ENCODE results near the gene COL5A1. TPM values are rescaled to one million over a fixed set of nuclear protein-coding genes. Genes with fewer than 3 reads are reported as not detected.

The COL5A1 gene
- total RNA-seq, 2 experiments from 2014 or later = 0.23 to 0.24 TPM

GRCh38 chr9:134726722-134727034, 85.1 kb downstream of the COL5A1 start:
- H3K27me3 Mint-ChIP-seq = peaks cover 15% of the 10 kb centered on the region
- no peak overlapping the region for H3K4me3 Mint-ChIP-seq
- no peaks in the 10 kb centered on the region for H3K9me3 Mint-ChIP-seq
- peaks cover 6% of the 10 kb centered on the region for H3K4me1 Mint-ChIP-seq
- DNase-seq = no peak
- no peak overlapping the region for H3K27ac Mint-ChIP-seq
- no peaks in the 10 kb centered on the region for H3K36me3 Mint-ChIP-seq

DNA sequence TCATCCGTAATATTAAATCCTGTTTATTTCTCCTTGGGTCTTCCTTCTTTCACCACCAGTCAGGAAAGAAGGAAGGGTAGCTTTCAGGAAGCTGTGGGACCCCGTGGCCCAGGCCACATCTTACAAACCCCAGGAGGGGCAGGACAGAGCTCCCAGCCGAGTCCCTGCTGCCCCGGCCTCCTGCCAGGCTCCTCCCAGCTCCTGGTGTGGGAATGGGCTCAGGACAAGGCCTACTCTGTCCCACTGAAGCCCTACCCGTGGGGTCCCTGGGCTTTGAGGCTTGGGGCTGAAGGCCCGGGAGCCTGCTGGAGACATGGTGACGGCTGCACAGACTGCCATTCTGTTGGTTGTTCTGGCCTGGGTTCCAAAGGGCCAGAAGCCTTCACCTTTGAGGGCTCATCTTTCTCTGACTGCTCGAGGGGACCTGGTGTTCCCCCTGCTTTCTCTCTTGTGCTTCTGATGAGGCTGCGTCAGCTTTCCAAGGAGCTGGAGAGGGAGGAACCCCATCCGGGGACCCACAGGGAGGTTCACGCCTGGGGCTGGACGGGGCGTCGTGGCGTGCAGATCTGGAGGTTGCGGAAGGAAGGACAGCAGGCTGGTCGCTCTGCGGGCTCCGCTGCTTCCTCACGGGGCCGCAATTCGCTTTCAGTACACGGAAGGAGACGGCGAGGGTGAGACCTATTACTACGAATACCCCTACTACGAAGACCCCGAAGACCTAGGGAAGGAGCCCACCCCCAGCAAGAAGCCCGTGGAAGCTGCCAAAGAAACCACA, 86.6 kb downstream of the COL5A1 start:
- no peak overlapping the region for H3K4me3 Mint-ChIP-seq
- H3K4me1 Mint-ChIP-seq = peaks cover 6% of the 10 kb centered on the region
- DNase-seq = no peak
- H3K27ac Mint-ChIP-seq = no peak overlapping the region
- H3K27me3 Mint-ChIP-seq = peaks cover 9% of the 10 kb centered on the region
- H3K9me3 Mint-ChIP-seq = no peaks in the 10 kb centered on the region
- no peaks in the 10 kb centered on the region for H3K36me3 Mint-ChIP-seq

DNA sequence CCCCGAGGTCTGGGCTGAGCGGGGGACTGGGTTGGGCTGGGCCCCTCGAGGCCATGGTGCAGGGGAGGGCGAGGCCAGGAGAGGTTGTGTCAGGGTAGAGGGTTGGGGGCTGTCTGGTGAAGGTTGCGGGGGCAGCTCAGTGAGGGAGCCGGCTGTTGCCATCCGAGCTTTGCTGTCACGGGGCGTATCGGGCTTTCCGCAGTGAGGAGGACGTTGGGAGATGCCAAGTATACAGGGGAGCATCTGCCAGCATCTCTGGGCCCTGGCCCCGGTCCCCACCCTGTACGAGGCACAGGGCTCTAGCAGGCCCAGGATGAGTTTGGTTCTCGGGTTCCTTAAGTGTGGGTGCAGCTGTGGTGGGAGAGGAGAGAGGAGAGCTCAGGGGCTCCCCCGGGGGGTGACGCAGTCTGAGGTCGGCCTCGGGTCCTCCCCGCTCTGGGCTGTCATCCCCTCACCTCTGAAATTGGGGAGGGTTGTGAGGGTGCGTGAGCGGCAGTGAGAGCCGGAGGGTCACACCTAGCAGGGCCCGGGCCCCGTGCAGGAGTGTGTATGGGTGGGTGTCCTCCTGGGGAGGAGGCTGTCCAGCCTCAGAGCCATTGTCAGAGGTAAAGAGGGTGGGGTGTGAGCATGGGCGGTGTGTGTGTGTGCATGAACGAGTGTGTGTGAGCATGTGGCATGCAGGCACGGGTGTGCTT, 87.3 kb downstream of the COL5A1 start:
- Mint-ChIP-seq H3K27me3 (peaks cover 6% of the 10 kb centered on the region), H3K36me3 (no peaks in the 10 kb centered on the region), H3K4me3 (no peak overlapping the region), H3K4me1 (peaks cover 6% of the 10 kb centered on the region), H3K27ac (no peak overlapping the region), H3K9me3 (no peaks in the 10 kb centered on the region)
- no peak for DNase-seq

DNA sequence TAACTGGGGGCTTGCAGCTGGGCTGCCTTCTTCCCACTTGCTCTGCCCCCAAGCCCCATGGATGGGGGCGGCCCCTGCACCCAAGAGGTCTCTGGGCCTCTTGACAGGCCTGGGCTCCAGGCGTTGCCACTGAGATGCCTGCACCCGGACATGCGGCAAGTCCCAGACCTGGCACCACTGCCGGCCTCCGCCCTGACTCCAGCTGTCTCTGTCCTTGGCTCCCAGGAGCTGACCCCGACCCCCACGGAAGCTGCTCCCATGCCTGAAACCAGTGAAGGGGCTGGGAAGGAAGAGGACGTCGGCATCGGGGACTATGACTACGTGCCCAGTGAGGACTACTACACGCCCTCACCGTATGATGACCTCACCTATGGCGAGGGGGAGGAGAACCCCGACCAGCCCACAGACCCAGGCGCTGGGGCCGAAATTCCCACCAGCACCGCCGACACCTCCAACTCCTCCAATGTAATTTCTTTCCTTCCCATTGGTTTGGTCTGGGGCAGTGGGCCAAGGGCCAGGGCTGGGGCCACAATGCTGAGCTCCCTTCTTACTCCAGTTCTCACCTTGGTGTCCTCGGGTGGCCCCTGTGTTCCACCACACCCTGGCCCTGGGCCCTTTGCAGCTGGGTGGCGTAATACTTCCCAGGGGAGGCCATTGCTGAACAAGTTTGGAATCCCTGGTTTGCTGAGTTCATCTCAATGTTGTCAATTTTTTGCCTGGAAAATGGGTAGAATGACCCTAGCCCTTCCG, 88.6 kb downstream of the COL5A1 start:
- no peak for DNase-seq
- no peaks in the 10 kb centered on the region for H3K9me3 Mint-ChIP-seq
- H3K36me3 Mint-ChIP-seq = no peaks in the 10 kb centered on the region
- no peak overlapping the region for H3K27ac Mint-ChIP-seq
- peaks cover under 1% of the 10 kb centered on the region for H3K27me3 Mint-ChIP-seq
- H3K4me1 Mint-ChIP-seq = peaks cover 6% of the 10 kb centered on the region
- no peak overlapping the region for H3K4me3 Mint-ChIP-seq

GRCh38 chr9:134730761-134731496, 89.3 kb downstream of the COL5A1 start:
- H3K9me3 Mint-ChIP-seq = no peaks in the 10 kb centered on the region
- no peak overlapping the region for H3K27ac Mint-ChIP-seq
- H3K4me1 Mint-ChIP-seq = no peaks in the 10 kb centered on the region
- DNase-seq = no peak
- no peaks in the 10 kb centered on the region for H3K36me3 Mint-ChIP-seq
- no peak overlapping the region for H3K4me3 Mint-ChIP-seq
- no peaks in the 10 kb centered on the region for H3K27me3 Mint-ChIP-seq

GRCh38 chr9:134731497-134732391, 90.1 kb downstream of the COL5A1 start:
- no peak for DNase-seq
- Mint-ChIP-seq H3K4me3 (no peak overlapping the region), H3K27me3 (no peaks in the 10 kb centered on the region), H3K9me3 (no peaks in the 10 kb centered on the region), H3K36me3 (no peaks in the 10 kb centered on the region), H3K4me1 (no peaks in the 10 kb centered on the region), H3K27ac (no peak overlapping the region)

- Mint-ChIP-seq H3K9me3 (no peaks in the 10 kb centered on the region), H3K4me3 (no peak overlapping the region), H3K27me3 (no peaks in the 10 kb centered on the region), H3K36me3 (no peaks in the 10 kb centered on the region), H3K4me1 (no peaks in the 10 kb centered on the region), H3K27ac (no peak overlapping the region)
- no peak for DNase-seq
These were observed 90.9 kb downstream of the COL5A1 start for GRCh38 chr9:134732392-134733110.

- Mint-ChIP-seq H3K27ac (no peak overlapping the region), H3K4me1 (no peaks in the 10 kb centered on the region), H3K27me3 (no peaks in the 10 kb centered on the region), H3K36me3 (no peaks in the 10 kb centered on the region), H3K4me3 (no peak overlapping the region), H3K9me3 (no peaks in the 10 kb centered on the region)
- DNase-seq = no peak
These were observed 92.1 kb downstream of the COL5A1 start for GRCh38 chr9:134733480-134734232.

GRCh38 chr9:134734270-134734669, 92.7 kb downstream of the COL5A1 start:
- no peaks in the 10 kb centered on the region for H3K4me1 Mint-ChIP-seq
- H3K36me3 Mint-ChIP-seq = no peaks in the 10 kb centered on the region

GRCh38 chr9:134735441-134736175, 94.0 kb downstream of the COL5A1 start:
- Mint-ChIP-seq H3K36me3 (no peaks in the 10 kb centered on the region), H3K27ac (no peak overlapping the region), H3K27me3 (peaks cover 5% of the 10 kb centered on the region), H3K4me1 (no peaks in the 10 kb centered on the region), H3K4me3 (no peak overlapping the region), H3K9me3 (no peaks in the 10 kb centered on the region)
- no peak for DNase-seq

More at GRCh38 chr9:134734270-134734669, 92.7 kb downstream of the COL5A1 start:
- Mint-ChIP-seq H3K9me3 (no peaks in the 10 kb centered on the region), H3K27me3 (peaks cover 3% of the 10 kb centered on the region), H3K27ac (no peak overlapping the region), H3K4me3 (no peak overlapping the region)
- DNase-seq = no peak

- DNase-seq = no peak
- peaks cover 5% of the 10 kb centered on the region for H3K27me3 Mint-ChIP-seq
- H3K27ac Mint-ChIP-seq = no peak overlapping the region
- H3K4me3 Mint-ChIP-seq = no peak overlapping the region
- H3K9me3 Mint-ChIP-seq = no peaks in the 10 kb centered on the region
- H3K36me3 Mint-ChIP-seq = no peaks in the 10 kb centered on the region
- H3K4me1 Mint-ChIP-seq = no peaks in the 10 kb centered on the region
These were observed 95.3 kb downstream of the COL5A1 start for GRCh38 chr9:134736791-134737497.

DNA sequence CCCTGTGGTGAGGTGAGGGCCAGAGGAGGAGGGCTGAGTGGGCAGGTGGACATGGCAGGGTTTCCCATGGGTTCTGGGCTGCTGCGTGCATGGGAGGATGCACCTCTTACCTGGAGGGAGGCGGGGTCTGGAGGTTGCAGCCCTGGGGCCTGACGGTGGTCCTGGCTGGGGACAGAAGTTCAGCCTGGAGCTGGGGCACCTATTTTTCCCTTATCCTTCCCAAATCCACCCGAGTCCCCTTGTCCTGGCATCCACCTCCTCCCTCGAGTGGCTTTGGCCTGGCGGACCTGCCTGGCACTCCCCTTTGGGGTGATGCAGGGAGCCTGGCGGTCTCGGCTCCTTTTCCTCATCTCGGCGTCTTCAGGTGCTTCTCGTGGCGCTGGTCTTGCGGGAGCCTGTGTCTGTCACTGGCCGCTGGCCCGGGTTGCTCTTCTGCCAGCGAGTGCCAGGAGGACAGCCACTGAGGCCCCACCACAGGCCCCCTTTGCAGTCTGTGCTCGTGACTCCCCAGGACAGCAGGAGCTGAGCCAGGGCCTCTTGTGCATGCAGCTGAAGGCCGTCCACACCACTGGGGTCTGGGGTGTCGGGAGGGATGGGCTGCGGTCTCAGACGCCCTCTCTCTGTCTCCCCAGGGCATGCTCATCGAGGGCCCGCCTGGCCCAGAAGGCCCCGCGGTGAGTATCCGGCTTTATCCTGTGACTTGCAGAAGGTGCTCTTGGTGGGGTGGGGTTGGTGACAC, 96.4 kb downstream of the COL5A1 start:
- Mint-ChIP-seq H3K27me3 (peaks cover 5% of the 10 kb centered on the region), H3K4me1 (no peaks in the 10 kb centered on the region), H3K4me3 (no peak overlapping the region), H3K36me3 (no peaks in the 10 kb centered on the region), H3K9me3 (no peaks in the 10 kb centered on the region), H3K27ac (no peak overlapping the region)
- no peak for DNase-seq
